OCI-LY7 (cell line): ENCODE results near the gene SARM1. TPM values are rescaled to one million over a fixed set of nuclear protein-coding genes. Genes with fewer than 3 reads are reported as not detected.

Source experiments
- BruUV-seq: library from RNA; stranded (reverse); fragments of 400-500 nt; replicated peaks from 2 replicates; lab custom pipeline; 2021; lab: Mats Ljungman, UMichigan
- CTCF ChIA-PET: fragments of 300-600 bp; sonication (Branson Sonifier 250); formaldehyde crosslinking; loops from one replicate; lab custom pipeline; 2022; ENCODE audit warnings: antibody characterized with exemption; ENCODE audit not compliant: unreplicated experiment; lab: Charles Lee
- POLR2A ChIA-PET: fragments of 300-600 bp; sonication (Branson Sonifier 250); formaldehyde crosslinking; loops from one replicate; lab custom pipeline; 2022; ENCODE audit warnings: antibody characterized with exemption; lab: Charles Lee
- DNase-seq: peaks from one replicate; pipeline ENCODE4 v3.0.0-alpha.2; 2015; ENCODE audit warnings: low spot score
- H2AFZ ChIP-seq: fragments of 200-600 bp; sonication (generic), shearing (Covaris generic); 2 replicates; pipeline ENCODE4 v1.6.1; 2014; ENCODE audit warnings: mild to moderate bottlenecking, antibody characterized with exemption, low read length, moderate library complexity
- H3K27ac ChIP-seq: fragments of 200-600 bp; sonication (generic); 2 replicates; pipeline ENCODE4 v1.5.1; 2014; ENCODE audit warnings: mixed run types, low read depth, mild to moderate bottlenecking, moderate library complexity, low read length, inconsistent platforms; ENCODE audit not compliant: poor library complexity, severe bottlenecking
- H3K36me3 ChIP-seq: fragments of 200-600 bp; sonication (generic); 2 replicates; pipeline ENCODE4 v1.6.1; 2014; ENCODE audit warnings: mild to moderate bottlenecking, antibody characterized with exemption, low read length, moderate library complexity, mixed read lengths; ENCODE audit not compliant: insufficient read depth
- H3K4me1 ChIP-seq: fragments of 200-600 bp; sonication (generic); 2 replicates; pipeline ENCODE4 v1.5.1; 2014; ENCODE audit warnings: mild to moderate bottlenecking, low read length; ENCODE audit not compliant: insufficient read depth, poor library complexity, severe bottlenecking
- H3K4me2 ChIP-seq: fragments of 200-600 bp; sonication (generic); 2 replicates; pipeline ENCODE4 v1.6.1; 2014; ENCODE audit warnings: mild to moderate bottlenecking, low read length
- H3K4me3 ChIP-seq: fragments of 200-600 bp; sonication (generic); 2 replicates; pipeline ENCODE4 v1.5.1; 2014; ENCODE audit warnings: mild to moderate bottlenecking, low read depth, low read length; ENCODE audit not compliant: poor library complexity, severe bottlenecking
- H3K79me2 ChIP-seq: fragments of 200-600 bp; sonication (generic); 2 replicates; pipeline ENCODE4 v1.6.1; 2016; ENCODE audit warnings: low read depth, mild to moderate bottlenecking, low read length, moderate library complexity, mixed read lengths; ENCODE audit not compliant: insufficient read depth
- H3K9me2 ChIP-seq: fragments of 200-600 bp; sonication (generic); 2 replicates; pipeline ENCODE4 v1.6.1; 2016; ENCODE audit warnings: mild to moderate bottlenecking, low read length, mixed read lengths; ENCODE audit not compliant: insufficient read depth
- H3K9me3 ChIP-seq: fragments of 200-600 bp; sonication (generic); 2 replicates; pipeline ENCODE4 v1.6.1; 2014; ENCODE audit warnings: mild to moderate bottlenecking, mixed run types, low read length, mixed read lengths
- H4K20me1 ChIP-seq: fragments of 200-600 bp; sonication (generic); 2 replicates; pipeline ENCODE4 v1.6.1; 2014; ENCODE audit warnings: mild to moderate bottlenecking, antibody characterized with exemption, low read length, moderate library complexity, mixed read lengths; ENCODE audit not compliant: insufficient read depth
- EZH2phosphoT487 ChIP-seq: fragments of 200-600 bp; sonication (generic); IDR thresholded peaks from 2 replicates; pipeline ENCODE4 v1.6.1; 2018; ENCODE audit warnings: low read depth, borderline replicate concordance, mild to moderate bottlenecking, mixed run types, antibody characterized with exemption, low read length, moderate library complexity, mixed read lengths
- intact Hi-C: fragments of 100-400 bp; cut with micrococcal nuclease; formaldehyde crosslinking; loops from one replicate; pipeline ENCODE4 v1.10.0; 2022; ENCODE audit not compliant: unreplicated experiment
- total RNA-seq, 2 experiments: library from RNA; depleted of rRNA in 1 of 2; stranded (reverse); fragments of >200 nt in 1 of 2; shearing (Covaris generic) in 1 of 2; gene quantifications; 2 replicates each; pipeline ENCODE4 v1.2.3, GENCODE V29; 2014 to 2022
- TF ChIP-seq, protein P1 (sequence below): fragments of 200-600 bp; sonication (generic); conservative IDR thresholded peaks from 2 replicates; pipeline ENCODE4 v1.5.1; 2014; ENCODE audit warnings: mild to moderate bottlenecking, antibody characterized with exemption, low read length, moderate library complexity, mixed read lengths

Gene SARM1
- total RNA-seq, 2 experiments from 2014 or later, result 7.5 to 21.3 TPM

DNA sequence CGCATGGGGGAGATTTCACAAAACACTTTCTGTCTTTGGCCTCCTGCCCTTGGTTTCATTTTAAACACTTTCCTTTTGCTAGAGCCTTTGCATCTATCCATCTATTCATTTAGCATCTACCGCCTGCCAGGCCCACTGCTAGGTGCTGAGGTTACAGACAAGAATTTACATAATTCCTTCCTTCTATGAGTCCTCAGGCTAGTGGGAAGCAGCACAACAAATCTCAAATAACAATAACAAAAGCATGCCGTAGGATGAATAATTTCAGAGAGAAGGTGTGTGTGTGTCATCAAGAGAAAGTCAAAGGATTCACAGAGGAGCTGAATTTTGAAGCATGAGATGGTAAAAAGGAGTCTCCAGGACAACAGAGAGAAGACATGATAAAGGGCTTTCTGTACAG lies 40.6 kb downstream of the SARM1 start:
- Histone ChIP-seq H3K79me2 (no peaks in the 10 kb centered on the region), H2AFZ (no peak overlapping the region), H3K36me3 (no peaks in the 10 kb centered on the region), H3K9me3 (no peaks in the 10 kb centered on the region), H3K4me2 (no peak overlapping the region), H3K4me1 (no peaks in the 10 kb centered on the region), H3K27ac (no peak overlapping the region), H3K4me3 (no peak overlapping the region), H4K20me1 (no peaks in the 10 kb centered on the region), H3K9me2 (no peaks in the 10 kb centered on the region)
- ChIA-PET POLR2A (no interaction called here), CTCF (no interaction called here)
- intact Hi-C loops, result loop anchor here (10.0 kb wide), 1 partner anchor 157 kb away; no protein-coding TSS in a partner anchor
- no peak for DNase-seq
- TF ChIP-seq, protein P1, sequence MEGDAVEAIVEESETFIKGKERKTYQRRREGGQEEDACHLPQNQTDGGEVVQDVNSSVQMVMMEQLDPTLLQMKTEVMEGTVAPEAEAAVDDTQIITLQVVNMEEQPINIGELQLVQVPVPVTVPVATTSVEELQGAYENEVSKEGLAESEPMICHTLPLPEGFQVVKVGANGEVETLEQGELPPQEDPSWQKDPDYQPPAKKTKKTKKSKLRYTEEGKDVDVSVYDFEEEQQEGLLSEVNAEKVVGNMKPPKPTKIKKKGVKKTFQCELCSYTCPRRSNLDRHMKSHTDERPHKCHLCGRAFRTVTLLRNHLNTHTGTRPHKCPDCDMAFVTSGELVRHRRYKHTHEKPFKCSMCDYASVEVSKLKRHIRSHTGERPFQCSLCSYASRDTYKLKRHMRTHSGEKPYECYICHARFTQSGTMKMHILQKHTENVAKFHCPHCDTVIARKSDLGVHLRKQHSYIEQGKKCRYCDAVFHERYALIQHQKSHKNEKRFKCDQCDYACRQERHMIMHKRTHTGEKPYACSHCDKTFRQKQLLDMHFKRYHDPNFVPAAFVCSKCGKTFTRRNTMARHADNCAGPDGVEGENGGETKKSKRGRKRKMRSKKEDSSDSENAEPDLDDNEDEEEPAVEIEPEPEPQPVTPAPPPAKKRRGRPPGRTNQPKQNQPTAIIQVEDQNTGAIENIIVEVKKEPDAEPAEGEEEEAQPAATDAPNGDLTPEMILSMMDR, result no peak
- no peak for TF ChIP-seq EZH2phosphoT487
- BruUV-seq, result no TSS peak

DNA sequence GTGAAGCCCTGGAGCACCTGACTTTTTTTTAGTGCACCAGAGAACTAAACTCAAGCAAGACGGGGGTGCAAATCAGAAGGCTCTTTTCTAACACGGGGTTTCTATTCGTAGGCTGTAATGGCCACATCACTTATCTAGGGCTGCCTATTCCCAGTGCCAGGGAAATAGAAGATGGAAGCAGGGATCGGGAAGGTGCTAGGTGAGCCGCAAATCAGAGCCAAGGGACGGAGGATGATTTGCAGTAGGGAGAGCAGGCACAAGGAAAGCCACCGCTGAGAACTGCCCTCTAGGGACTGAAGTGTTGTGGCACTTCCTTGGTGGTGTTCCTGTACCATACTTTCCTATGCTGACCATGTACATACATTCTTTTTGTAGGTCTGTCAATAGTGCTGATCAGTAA lies 42.3 kb downstream of the SARM1 start:
- TF ChIP-seq, protein P1, result no peak
- TF ChIP-seq EZH2phosphoT487, result no peak
- DNase-seq, result no peak
- no TSS peak for BruUV-seq
- H3K4me3 ChIP-seq, result no peak overlapping the region
- no peak overlapping the region for H3K4me2 ChIP-seq
- H3K79me2 ChIP-seq, result no peaks in the 10 kb centered on the region
- POLR2A ChIA-PET, result no interaction called here
- no peaks in the 10 kb centered on the region for H3K9me2 ChIP-seq
- no peaks in the 10 kb centered on the region for H3K4me1 ChIP-seq
- no peaks in the 10 kb centered on the region for H3K36me3 ChIP-seq
- no peaks in the 10 kb centered on the region for H3K9me3 ChIP-seq
- no peak overlapping the region for H3K27ac ChIP-seq
- H4K20me1 ChIP-seq, result no peaks in the 10 kb centered on the region
- intact Hi-C loops, result loop anchor here (10.0 kb wide), 1 partner anchor 159 kb away; no protein-coding TSS in a partner anchor
- CTCF ChIA-PET, result no interaction called here
- no peak overlapping the region for H2AFZ ChIP-seq

DNA sequence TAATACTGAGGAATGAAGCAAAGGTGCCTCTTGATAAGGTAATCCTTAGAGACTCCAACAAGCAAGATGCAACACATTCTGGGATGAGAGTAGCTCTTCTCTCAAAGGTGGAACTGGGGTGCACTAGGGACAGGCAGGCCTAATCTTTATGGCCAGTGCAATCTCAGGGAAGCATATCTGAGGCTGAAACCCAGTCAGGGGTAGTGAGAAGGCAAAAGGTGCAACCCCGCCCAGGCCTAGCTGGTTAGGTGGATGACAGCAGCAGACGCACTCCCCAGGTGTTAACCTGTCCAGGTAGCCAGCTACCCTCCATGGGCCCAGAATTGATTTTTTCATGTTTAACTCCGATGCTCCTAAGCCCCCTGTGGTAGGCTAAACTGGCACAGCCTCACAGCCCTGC lies 44.4 kb downstream of the SARM1 start:
- Histone ChIP-seq H4K20me1 (no peaks in the 10 kb centered on the region), H3K27ac (no peak overlapping the region), H3K4me1 (no peaks in the 10 kb centered on the region), H3K79me2 (no peaks in the 10 kb centered on the region), H3K9me2 (no peaks in the 10 kb centered on the region), H2AFZ (no peak overlapping the region), H3K9me3 (no peaks in the 10 kb centered on the region), H3K36me3 (no peaks in the 10 kb centered on the region), H3K4me3 (no peak overlapping the region), H3K4me2 (no peak overlapping the region)
- intact Hi-C loops, result loop anchor here (10.0 kb wide), 1 partner anchor 161 kb away; no protein-coding TSS in a partner anchor
- no peak for DNase-seq
- ChIA-PET CTCF (no interaction called here), POLR2A (no interaction called here)
- no peak for TF ChIP-seq EZH2phosphoT487
- TF ChIP-seq, protein P1, result no peak
- no TSS peak for BruUV-seq
